ENCODE measurements around the gene SKA3.

SKA3 gene

GRCh38 chr13:21202767-21203531 lies 26.6 kb upstream of the SKA3 start:
- TF ChIP-seq RAD21 (IDR thresholded peaks at IDR 0.05; ENCODE audit: low read depth) (no peak), FOXM1 (IDR thresholded peaks at IDR 0.05; ENCODE audit: borderline replicate concordance, low read depth) (no peak), CREB1 (IDR thresholded peaks at IDR 0.05; ENCODE audit: low read depth) (no peak), EGR1 (IDR thresholded peaks at IDR 0.05) (no peak), CEBPB (IDR thresholded peaks at IDR 0.05) (no peak), TCF12 (IDR thresholded peaks at IDR 0.05; ENCODE audit: low read depth) (no peak), USF1 (IDR thresholded peaks at IDR 0.05) (no peak), EP300 (IDR thresholded peaks at IDR 0.05; ENCODE audit: borderline replicate concordance) (no peak), MAX (IDR thresholded peaks at IDR 0.05) (no peak)

- TF ChIP-seq CREB1 (IDR thresholded peaks at IDR 0.05; ENCODE audit: low read depth), result no peak
- no peak for TF ChIP-seq ZBTB7A (IDR thresholded peaks at IDR 0.05; ENCODE audit: low read depth)
- no peak for TF ChIP-seq CEBPB (IDR thresholded peaks at IDR 0.05)
- no peak for TF ChIP-seq YY1 (IDR thresholded peaks at IDR 0.05; ENCODE audit: low read depth)
Observed at GRCh38 chr13:21181671-21182070, 5.3 kb upstream of the SKA3 start.

GRCh38 chr13:21176982-21177284 lies 581 bp upstream of the SKA3 start:
- no peak for TF ChIP-seq RAD21 (IDR thresholded peaks at IDR 0.05; ENCODE audit: low read depth)
- TF ChIP-seq ZBTB7A (IDR thresholded peaks at IDR 0.05; ENCODE audit: low read depth), result no peak
- TF ChIP-seq CREB1 (IDR thresholded peaks at IDR 0.05; ENCODE audit: low read depth), result no peak
- no peak for TF ChIP-seq EGR1 (IDR thresholded peaks at IDR 0.05)
- no peak for TF ChIP-seq TCF12 (IDR thresholded peaks at IDR 0.05; ENCODE audit: low read depth)
- no peak for TF ChIP-seq FOXM1 (IDR thresholded peaks at IDR 0.05; ENCODE audit: borderline replicate concordance, low read depth)
- no peak for TF ChIP-seq TEAD4 (IDR thresholded peaks at IDR 0.05)
- TF ChIP-seq NFIC (IDR thresholded peaks at IDR 0.05), result no peak
- no peak for TF ChIP-seq USF1 (IDR thresholded peaks at IDR 0.05)
- no peak for TF ChIP-seq MAX (IDR thresholded peaks at IDR 0.05)
- no peak for TF ChIP-seq REST (IDR thresholded peaks at IDR 0.05; ENCODE audit: low read depth)
- TF ChIP-seq CEBPB (IDR thresholded peaks at IDR 0.05), result no peak
- TF ChIP-seq TAF1 (IDR thresholded peaks at IDR 0.05; ENCODE audit: low read depth), result no peak
- no peak for TF ChIP-seq EP300 (IDR thresholded peaks at IDR 0.05; ENCODE audit: borderline replicate concordance)
- TF ChIP-seq YY1 (IDR thresholded peaks at IDR 0.05; ENCODE audit: low read depth), result no peak

GRCh38 chr13:21175656-21176214 lies 617 bp downstream of the SKA3 start:
- TF ChIP-seq USF1 (IDR thresholded peaks at IDR 0.05) (peak; percentile 40), MAX (IDR thresholded peaks at IDR 0.05) (no peak)

GRCh38 chr13:21171420-21171819 lies 4.9 kb downstream of the SKA3 start:
- TF ChIP-seq YY1 (IDR thresholded peaks at IDR 0.05; ENCODE audit: low read depth) (no peak), NFIC (IDR thresholded peaks at IDR 0.05) (no peak), EGR1 (IDR thresholded peaks at IDR 0.05) (no peak), TCF12 (IDR thresholded peaks at IDR 0.05; ENCODE audit: low read depth) (no peak), TEAD4 (IDR thresholded peaks at IDR 0.05) (no peak), USF1 (IDR thresholded peaks at IDR 0.05) (no peak), FOXM1 (IDR thresholded peaks at IDR 0.05; ENCODE audit: borderline replicate concordance, low read depth) (no peak)

GRCh38 chr13:21164631-21165030 lies 11.7 kb downstream of the SKA3 start:
- TF ChIP-seq REST (IDR thresholded peaks at IDR 0.05; ENCODE audit: low read depth) (no peak), CEBPB (IDR thresholded peaks at IDR 0.05) (no peak), EP300 (IDR thresholded peaks at IDR 0.05; ENCODE audit: borderline replicate concordance) (no peak), FOXM1 (IDR thresholded peaks at IDR 0.05; ENCODE audit: borderline replicate concordance, low read depth) (no peak), NFIC (IDR thresholded peaks at IDR 0.05) (no peak), TEAD4 (IDR thresholded peaks at IDR 0.05) (no peak), TAF1 (IDR thresholded peaks at IDR 0.05; ENCODE audit: low read depth) (no peak), TCF12 (IDR thresholded peaks at IDR 0.05; ENCODE audit: low read depth) (no peak), EGR1 (IDR thresholded peaks at IDR 0.05) (no peak), RAD21 (IDR thresholded peaks at IDR 0.05; ENCODE audit: low read depth) (no peak)

All from Ishikawa (cell line).